ENCODE results near the gene TNRC18. TPM values are rescaled to one million over a fixed set of nuclear protein-coding genes. Genes with fewer than 3 reads are reported as not detected.

TNRC18 gene
- total RNA-seq, 1 experiment from 2014 or later = 91.7 TPM

DNA sequence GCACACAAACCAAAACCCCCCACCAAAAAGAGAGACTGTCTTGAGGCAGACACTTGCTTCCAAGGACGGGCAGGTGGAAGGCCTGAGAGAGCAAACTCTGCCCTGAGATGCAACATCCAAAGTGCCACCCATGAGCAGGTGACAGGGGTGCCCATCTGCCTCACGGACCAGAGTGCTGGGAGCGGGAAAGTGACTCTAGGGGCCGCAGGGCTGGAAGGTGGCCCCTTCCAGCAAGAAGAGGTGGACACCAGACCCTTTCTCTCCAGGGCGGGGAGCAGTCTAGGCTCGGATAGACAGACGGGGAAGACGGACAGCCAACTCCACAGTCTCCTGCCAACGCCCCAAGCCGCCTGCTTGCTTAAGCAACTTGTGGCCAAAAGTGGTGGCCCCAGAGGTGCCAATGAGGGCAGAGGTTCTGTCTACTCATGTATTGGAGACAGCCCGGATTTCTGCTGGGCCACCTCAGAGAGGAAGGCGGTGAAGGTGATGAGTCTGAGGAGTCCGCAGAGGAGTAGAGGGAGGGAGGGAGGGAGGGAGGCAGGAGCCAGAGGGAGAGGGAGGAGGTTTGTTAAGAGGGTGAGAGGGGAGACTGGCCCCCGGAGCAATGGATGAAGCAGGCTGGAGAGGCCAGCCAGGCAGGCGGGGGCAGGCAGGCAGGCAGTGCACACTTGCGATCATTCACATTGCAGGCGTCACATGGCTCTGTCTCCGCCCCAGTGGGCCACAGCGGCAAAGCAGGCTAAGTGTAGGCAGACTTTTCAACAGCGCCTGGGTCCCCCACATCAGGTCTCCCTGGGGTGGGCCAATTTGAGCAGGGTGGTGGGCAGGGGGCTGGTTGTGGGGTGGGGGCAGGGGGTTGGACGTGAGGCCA lies 75.3 kb downstream of the TNRC18 start:
- intact Hi-C loops (cut with micrococcal nuclease; ENCODE audit: unreplicated experiment) = no loop called here
- peaks cover 18% of the 10 kb centered on the region for H3K9me3 ChIP-seq (ENCODE audit: low read depth, low read length, poor library complexity, severe bottlenecking)
- H3K4me1 ChIP-seq (ENCODE audit: insufficient read depth, low read length, poor library complexity, severe bottlenecking) = no peaks in the 10 kb centered on the region
- POLR2A ChIA-PET (ENCODE audit: low non-redundant PET) = no interaction called here
- CTCF ChIA-PET = no interaction called here
- TF ChIP-seq, protein P1, sequence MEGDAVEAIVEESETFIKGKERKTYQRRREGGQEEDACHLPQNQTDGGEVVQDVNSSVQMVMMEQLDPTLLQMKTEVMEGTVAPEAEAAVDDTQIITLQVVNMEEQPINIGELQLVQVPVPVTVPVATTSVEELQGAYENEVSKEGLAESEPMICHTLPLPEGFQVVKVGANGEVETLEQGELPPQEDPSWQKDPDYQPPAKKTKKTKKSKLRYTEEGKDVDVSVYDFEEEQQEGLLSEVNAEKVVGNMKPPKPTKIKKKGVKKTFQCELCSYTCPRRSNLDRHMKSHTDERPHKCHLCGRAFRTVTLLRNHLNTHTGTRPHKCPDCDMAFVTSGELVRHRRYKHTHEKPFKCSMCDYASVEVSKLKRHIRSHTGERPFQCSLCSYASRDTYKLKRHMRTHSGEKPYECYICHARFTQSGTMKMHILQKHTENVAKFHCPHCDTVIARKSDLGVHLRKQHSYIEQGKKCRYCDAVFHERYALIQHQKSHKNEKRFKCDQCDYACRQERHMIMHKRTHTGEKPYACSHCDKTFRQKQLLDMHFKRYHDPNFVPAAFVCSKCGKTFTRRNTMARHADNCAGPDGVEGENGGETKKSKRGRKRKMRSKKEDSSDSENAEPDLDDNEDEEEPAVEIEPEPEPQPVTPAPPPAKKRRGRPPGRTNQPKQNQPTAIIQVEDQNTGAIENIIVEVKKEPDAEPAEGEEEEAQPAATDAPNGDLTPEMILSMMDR (conservative IDR thresholded peaks at IDR 0.05; ENCODE audit: low read depth, low read length) = no peak
- TF ChIP-seq EZH2 (IDR thresholded peaks at IDR 0.05; ENCODE audit: borderline replicate concordance, low read depth, low read length, poor library complexity, severe bottlenecking) = no peak
- H3K36me3 ChIP-seq (ENCODE audit: insufficient read depth, low read length, poor library complexity, severe bottlenecking) = peaks cover 42% of the 10 kb centered on the region
- DNase-seq (ENCODE audit: low spot score) = no peak
- no TSS peak for BruUV-seq (replicated peaks)
- H3K27ac ChIP-seq (ENCODE audit: low read depth, low read length, poor library complexity, severe bottlenecking) = no peak overlapping the region
- H3K4me3 ChIP-seq (ENCODE audit: low read depth, low read length, poor library complexity, severe bottlenecking) = no peak overlapping the region
- H3K27me3 ChIP-seq (replicated peaks; ENCODE audit: insufficient read depth, low read depth, low read length, poor library complexity) = no peaks in the 10 kb centered on the region

DNA sequence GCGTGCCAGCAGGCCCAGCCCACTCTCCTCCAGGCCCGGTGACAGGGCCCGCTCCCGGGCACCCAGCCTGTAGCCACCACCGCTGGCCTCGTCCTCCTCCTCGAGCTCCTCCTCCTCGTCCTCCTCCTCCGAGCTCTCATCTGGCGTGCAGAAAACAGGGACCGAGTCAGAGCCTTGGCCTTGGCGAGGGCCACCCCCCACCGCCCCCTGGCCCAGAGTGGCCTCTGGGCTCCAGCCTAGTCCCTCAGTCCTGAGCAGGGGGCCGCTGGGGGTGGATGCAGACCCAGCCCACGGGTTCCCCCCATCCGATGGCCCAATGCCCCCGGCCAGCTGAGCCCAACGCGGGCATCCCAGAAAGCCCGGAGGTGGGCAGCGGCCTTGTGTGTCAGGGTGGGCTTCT lies 78.0 kb downstream of the TNRC18 start:
- Histone ChIP-seq H3K27me3 (replicated peaks; ENCODE audit: insufficient read depth, low read depth, low read length, poor library complexity) (no peaks in the 10 kb centered on the region), H3K36me3 (ENCODE audit: insufficient read depth, low read length, poor library complexity, severe bottlenecking) (peaks cover 58% of the 10 kb centered on the region), H3K27ac (ENCODE audit: low read depth, low read length, poor library complexity, severe bottlenecking) (no peak overlapping the region), H3K9me3 (ENCODE audit: low read depth, low read length, poor library complexity, severe bottlenecking) (peaks cover 21% of the 10 kb centered on the region), H3K4me1 (ENCODE audit: insufficient read depth, low read length, poor library complexity, severe bottlenecking) (no peaks in the 10 kb centered on the region), H3K4me3 (ENCODE audit: low read depth, low read length, poor library complexity, severe bottlenecking) (no peak overlapping the region)
- DNase-seq (ENCODE audit: low spot score) = no peak
- BruUV-seq (replicated peaks) = no TSS peak
- ChIA-PET CTCF (no interaction called here), POLR2A (ENCODE audit: low non-redundant PET) (no interaction called here)
- TF ChIP-seq, protein P1 (conservative IDR thresholded peaks at IDR 0.05; ENCODE audit: low read depth, low read length) = no peak
- TF ChIP-seq EZH2 (IDR thresholded peaks at IDR 0.05; ENCODE audit: borderline replicate concordance, low read depth, low read length, poor library complexity, severe bottlenecking) = no peak
- intact Hi-C loops (cut with micrococcal nuclease; ENCODE audit: unreplicated experiment) = no loop called here

DNA sequence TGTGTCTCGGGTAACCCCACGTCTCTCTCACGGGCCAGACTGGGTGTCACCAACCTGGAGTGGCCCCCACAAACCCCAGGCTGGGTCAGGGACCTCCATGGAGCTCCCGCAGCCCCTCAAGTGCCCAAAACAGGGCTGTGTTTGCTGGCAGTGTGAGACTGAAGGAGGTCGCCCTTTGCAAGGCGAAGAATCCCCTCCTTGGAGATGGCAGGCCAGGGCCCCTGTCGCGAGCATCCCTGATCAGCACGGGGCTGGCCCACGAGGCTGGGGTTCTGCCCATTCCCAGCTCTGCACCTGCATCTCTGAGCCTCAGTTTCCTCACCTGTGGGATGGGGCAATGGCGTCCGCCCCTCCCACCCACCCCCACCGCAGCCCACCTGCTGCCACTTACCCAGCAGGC lies 78.5 kb downstream of the TNRC18 start:
- Histone ChIP-seq H3K27ac (ENCODE audit: low read depth, low read length, poor library complexity, severe bottlenecking) (no peak overlapping the region), H3K9me3 (ENCODE audit: low read depth, low read length, poor library complexity, severe bottlenecking) (peaks cover 21% of the 10 kb centered on the region), H3K4me1 (ENCODE audit: insufficient read depth, low read length, poor library complexity, severe bottlenecking) (no peaks in the 10 kb centered on the region), H3K4me3 (ENCODE audit: low read depth, low read length, poor library complexity, severe bottlenecking) (no peak overlapping the region), H3K27me3 (replicated peaks; ENCODE audit: insufficient read depth, low read depth, low read length, poor library complexity) (no peaks in the 10 kb centered on the region), H3K36me3 (ENCODE audit: insufficient read depth, low read length, poor library complexity, severe bottlenecking) (peaks cover 55% of the 10 kb centered on the region)
- TF ChIP-seq, protein P1 (conservative IDR thresholded peaks at IDR 0.05; ENCODE audit: low read depth, low read length) = no peak
- no peak for TF ChIP-seq EZH2 (IDR thresholded peaks at IDR 0.05; ENCODE audit: borderline replicate concordance, low read depth, low read length, poor library complexity, severe bottlenecking)
- intact Hi-C loops (cut with micrococcal nuclease; ENCODE audit: unreplicated experiment) = no loop called here
- BruUV-seq (replicated peaks) = no TSS peak
- ChIA-PET POLR2A (ENCODE audit: low non-redundant PET) (no interaction called here), CTCF (no interaction called here)
- DNase-seq (ENCODE audit: low spot score) = no peak
